Measurements from ENCODE around the gene PGAP1. TPM values are rescaled to one million over a fixed set of nuclear protein-coding genes. Genes with fewer than 3 reads are reported as not detected.

The PGAP1 gene
- total and polyA plus RNA-seq, 7 donors: 0.57 to 5.2 (median 2.2) TPM

DNA sequence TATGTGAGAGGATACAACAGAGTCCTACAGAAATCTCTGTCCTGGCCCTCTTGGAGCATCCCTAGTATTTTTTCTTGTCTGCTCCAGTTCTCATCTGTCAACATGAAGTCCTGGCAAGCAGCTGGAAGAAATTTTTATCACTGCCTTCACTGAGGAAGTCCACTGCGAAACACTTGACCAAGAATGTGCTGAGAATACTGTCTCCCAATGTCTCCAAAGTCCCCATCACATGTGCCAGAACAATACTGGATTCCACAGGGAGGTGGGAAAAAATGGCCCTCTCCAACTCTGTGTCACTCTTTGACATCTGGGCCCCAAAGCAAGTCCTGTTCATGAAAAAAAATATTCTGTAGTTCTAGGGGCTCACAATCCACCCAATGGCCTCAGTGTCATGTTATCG lies 32.8 kb upstream of the PGAP1 start:
- intact Hi-C loops (cut with DNase I): no loop called here
- DNase-seq (no peak), ATAC-seq (no peak)
- H3K27ac ChIP-seq: no peak overlapping the region
- no peak overlapping the region for H3K4me3 ChIP-seq
- TF ChIP-seq, protein P1, sequence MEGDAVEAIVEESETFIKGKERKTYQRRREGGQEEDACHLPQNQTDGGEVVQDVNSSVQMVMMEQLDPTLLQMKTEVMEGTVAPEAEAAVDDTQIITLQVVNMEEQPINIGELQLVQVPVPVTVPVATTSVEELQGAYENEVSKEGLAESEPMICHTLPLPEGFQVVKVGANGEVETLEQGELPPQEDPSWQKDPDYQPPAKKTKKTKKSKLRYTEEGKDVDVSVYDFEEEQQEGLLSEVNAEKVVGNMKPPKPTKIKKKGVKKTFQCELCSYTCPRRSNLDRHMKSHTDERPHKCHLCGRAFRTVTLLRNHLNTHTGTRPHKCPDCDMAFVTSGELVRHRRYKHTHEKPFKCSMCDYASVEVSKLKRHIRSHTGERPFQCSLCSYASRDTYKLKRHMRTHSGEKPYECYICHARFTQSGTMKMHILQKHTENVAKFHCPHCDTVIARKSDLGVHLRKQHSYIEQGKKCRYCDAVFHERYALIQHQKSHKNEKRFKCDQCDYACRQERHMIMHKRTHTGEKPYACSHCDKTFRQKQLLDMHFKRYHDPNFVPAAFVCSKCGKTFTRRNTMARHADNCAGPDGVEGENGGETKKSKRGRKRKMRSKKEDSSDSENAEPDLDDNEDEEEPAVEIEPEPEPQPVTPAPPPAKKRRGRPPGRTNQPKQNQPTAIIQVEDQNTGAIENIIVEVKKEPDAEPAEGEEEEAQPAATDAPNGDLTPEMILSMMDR (IDR thresholded peaks at IDR 0.05): no peak
- H3K9me3 ChIP-seq: no peaks in the 10 kb centered on the region
- no peaks in the 10 kb centered on the region for H3K36me3 ChIP-seq (ENCODE audit: insufficient read depth in 1 of 2, low read depth in 1 of 2)
- no peaks in the 10 kb centered on the region for H3K27me3 ChIP-seq (ENCODE audit: insufficient read depth in 3 of 3, low read length in 2 of 3)
- 80 to 91% (median 90%) methylated on average over 2 of the region's 2 CpGs for WGBS, 3 donors
- H3K4me1 ChIP-seq: no peaks in the 10 kb centered on the region

DNA sequence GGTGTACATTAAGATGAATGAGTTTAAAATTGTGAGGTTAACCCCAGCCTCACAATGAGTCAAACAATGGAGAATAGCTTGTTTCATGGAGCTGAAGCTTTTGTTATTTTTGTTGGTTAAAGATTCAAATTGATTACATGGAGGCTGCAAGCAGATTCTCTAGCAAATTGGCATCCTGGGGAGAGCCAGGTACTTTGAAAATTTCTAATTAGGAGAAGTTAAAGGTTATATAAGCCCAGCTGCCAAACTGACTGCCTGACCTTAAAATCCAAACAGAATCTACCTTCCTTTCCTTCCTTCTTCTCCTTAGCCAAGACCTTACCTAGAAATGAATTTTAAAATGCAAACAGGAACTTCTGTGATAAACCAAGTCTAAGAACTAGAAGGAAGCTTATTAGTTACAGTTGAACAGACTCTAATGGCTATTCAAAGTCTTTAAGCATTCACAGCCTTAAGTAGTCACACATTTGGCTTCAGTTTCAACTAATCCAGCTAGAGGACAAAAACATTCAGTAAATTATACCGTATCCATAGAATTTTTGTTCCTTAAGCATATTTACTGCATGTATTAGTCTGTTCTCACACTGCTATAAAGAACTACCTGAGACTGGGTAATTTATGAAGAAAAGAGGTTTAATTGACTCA lies 31.5 kb upstream of the PGAP1 start:
- WGBS, 3 donors: 55 to 68% (median 61%) methylated on average over 1 of the region's 1 CpG
- no peak for ATAC-seq
- H3K36me3 ChIP-seq (ENCODE audit: insufficient read depth in 1 of 2, low read depth in 1 of 2): no peaks in the 10 kb centered on the region
- no peak overlapping the region for H3K4me3 ChIP-seq
- TF ChIP-seq, protein P1 (IDR thresholded peaks at IDR 0.05): no peak
- no peaks in the 10 kb centered on the region for H3K4me1 ChIP-seq
- H3K27ac ChIP-seq: no peak overlapping the region
- intact Hi-C loops (cut with DNase I): no loop called here
- H3K27me3 ChIP-seq (ENCODE audit: insufficient read depth in 3 of 3, low read length in 2 of 3): no peaks in the 10 kb centered on the region
- H3K9me3 ChIP-seq: no peaks in the 10 kb centered on the region
- DNase-seq: no peak

DNA sequence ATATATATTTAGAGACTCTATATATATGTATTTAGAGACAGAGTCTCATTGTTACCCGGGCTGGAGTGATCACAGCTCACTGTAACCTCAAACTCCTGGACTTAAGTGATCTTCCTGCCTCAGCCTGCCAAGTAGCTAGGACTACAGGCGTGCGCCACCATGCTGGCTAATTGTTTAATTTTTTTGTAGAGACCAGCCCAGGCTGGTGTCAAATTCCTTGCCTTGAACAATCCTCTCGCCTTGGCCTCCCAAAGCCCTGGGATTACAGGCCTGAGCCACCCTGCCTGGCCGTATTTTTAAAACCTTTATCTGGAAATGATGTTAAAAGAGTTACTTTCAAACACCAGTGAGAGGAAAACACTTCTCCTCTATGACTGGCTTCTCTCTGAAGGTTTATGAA lies 30.9 kb upstream of the PGAP1 start:
- no peak for ATAC-seq
- TF ChIP-seq, protein P1 (IDR thresholded peaks at IDR 0.05): no peak

DNA sequence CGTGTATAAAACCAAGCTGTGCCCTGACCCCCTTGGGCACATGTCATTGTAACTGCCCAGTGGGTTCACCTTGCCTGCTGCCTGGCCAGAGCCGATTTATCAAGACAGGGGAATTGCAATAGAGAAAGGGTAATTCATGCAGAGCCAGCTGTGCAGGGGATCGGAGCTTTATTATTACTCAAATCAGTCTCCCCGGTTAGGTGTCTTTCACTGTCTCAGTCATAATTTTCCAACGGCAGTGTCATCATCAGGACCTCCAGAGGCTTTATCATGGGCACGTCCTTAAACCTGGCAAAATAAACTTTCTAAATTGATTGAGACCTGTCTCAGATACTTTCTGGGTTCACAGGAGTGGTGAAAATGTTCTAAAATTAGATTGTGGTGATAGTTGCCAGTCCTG lies 29.6 kb upstream of the PGAP1 start:
- no peak overlapping the region for H3K4me3 ChIP-seq
- DNase-seq (no peak), ATAC-seq (no peak)
- no peaks in the 10 kb centered on the region for H3K9me3 ChIP-seq
- intact Hi-C loops (cut with DNase I): no loop called here
- H3K4me1 ChIP-seq: no peaks in the 10 kb centered on the region
- no peaks in the 10 kb centered on the region for H3K27me3 ChIP-seq (ENCODE audit: insufficient read depth in 3 of 3, low read length in 2 of 3)
- no peaks in the 10 kb centered on the region for H3K36me3 ChIP-seq (ENCODE audit: insufficient read depth in 1 of 2, low read depth in 1 of 2)
- TF ChIP-seq, protein P1 (IDR thresholded peaks at IDR 0.05): no peak
- WGBS, 3 donors: 78 to 79% (median 79%) methylated on average over 6 of the region's 6 CpGs
- no peak overlapping the region for H3K27ac ChIP-seq

More for the DNA sequence above, 30.9 kb upstream of the PGAP1 start:
- Histone ChIP-seq H3K4me3 (no peak overlapping the region), H3K4me1 (no peaks in the 10 kb centered on the region), H3K27ac (no peak overlapping the region), H3K36me3 (ENCODE audit: insufficient read depth in 1 of 2, low read depth in 1 of 2) (no peaks in the 10 kb centered on the region), H3K27me3 (ENCODE audit: insufficient read depth in 3 of 3, low read length in 2 of 3) (no peaks in the 10 kb centered on the region), H3K9me3 (no peaks in the 10 kb centered on the region)
- WGBS, 3 donors: 69 to 81% (median 70%) methylated on average over 5 of the region's 5 CpGs
- no peak for DNase-seq
- intact Hi-C loops (cut with DNase I): no loop called here

DNA sequence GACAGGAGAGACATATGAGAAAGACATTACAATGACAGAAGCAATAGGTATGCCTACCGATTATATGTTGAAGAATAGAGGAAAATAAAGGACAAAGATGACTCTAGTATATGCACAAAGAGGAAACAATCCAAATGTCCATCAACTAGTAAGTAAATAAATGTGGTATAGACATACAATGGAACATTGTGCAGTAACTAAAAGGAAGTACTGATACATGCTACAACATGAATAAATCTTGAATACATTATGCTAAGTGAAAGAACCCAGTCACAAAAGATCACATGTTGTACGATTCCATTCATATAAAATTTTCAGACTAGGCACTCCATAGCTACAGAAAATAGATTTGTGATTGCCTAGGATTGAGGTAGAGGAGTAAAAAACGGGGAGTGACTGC lies 28.5 kb upstream of the PGAP1 start:
- TF ChIP-seq, protein P1 (IDR thresholded peaks at IDR 0.05): no peak
- Histone ChIP-seq H3K4me1 (no peaks in the 10 kb centered on the region), H3K36me3 (ENCODE audit: insufficient read depth in 1 of 2, low read depth in 1 of 2) (no peaks in the 10 kb centered on the region), H3K27ac (no peak overlapping the region), H3K27me3 (ENCODE audit: insufficient read depth in 3 of 3, low read length in 2 of 3) (no peaks in the 10 kb centered on the region), H3K4me3 (no peak overlapping the region), H3K9me3 (no peaks in the 10 kb centered on the region)
- DNase-seq (no peak), ATAC-seq (no peak)
- 51 to 68% (median 53%) methylated on average over 3 of the region's 3 CpGs for WGBS, 3 donors
- intact Hi-C loops (cut with DNase I): no loop called here

All from psoas muscle (tissue), 8 donors.